Stimulated activated CD4-positive, alpha-beta T cell treated with anti-CD3 and anti-CD28 coated beads, Interleukin-1b, Interleukin-23, amount 100 ng/mL, for 24 hours (primary cell): ENCODE results near the gene PBX3.

Experiments
- DNase-seq, 4 experiments: peaks; one replicate each; pipeline ENCODE4 v3.0.0-alpha.2; 2020; ENCODE audit warnings: low read depth in 4 of 4, low spot score in 1 of 4

The PBX3 gene

DNA sequence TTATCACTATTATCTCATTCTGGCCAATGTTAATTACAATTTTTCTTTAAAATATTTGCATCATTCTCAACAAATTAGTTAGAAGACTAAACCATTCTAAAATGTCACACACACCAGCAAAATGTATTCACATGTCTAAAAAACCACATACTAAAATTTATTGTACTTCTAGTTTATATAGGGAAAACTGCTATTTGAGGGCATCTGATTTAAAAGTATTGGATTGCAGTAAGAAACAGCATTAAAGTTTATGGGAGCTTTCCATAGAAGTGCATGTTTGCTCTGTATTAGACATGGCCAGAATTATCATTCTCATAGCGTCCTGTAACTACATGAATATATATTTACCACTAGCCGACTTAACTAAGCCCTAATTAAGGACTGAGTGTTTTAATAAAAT is 150.3 kb downstream of the PBX3 start:
- no peak for DNase-seq

- DNase-seq, result no peak
Measured at GRCh38 chr9:125902214-125902613, 155.0 kb downstream of the PBX3 start.

DNA sequence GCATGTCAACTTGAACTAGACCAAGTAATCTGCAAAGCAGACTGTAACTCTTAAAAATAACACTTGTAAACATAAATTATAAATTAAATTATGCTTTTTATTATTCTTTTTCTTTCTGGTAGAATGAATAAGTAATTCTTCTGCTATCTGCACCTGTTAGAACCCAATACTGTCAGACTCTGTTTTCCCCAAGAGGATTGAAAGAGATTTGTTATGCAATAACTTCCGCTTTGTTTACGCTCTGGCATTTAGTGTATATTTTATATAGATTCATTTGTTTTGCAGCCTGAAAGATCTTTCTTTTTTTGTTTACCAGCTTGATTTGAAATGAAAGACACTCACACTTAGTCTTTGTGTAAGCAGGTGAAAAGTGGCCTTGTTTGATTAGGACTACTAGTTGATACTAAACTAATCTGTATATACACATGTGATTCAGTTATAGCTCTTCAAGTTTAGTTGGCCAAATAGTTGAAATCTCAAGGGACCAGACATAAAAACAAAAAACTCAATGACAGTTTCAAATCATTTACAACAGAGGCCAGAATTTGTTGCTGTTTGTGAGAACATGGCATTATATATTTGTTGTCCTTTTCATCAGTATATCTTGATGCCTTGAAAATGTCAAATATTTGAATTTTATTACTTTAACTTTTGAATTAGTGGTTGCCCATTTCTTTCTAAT is 155.8 kb downstream of the PBX3 start:
- no peak for DNase-seq

DNA sequence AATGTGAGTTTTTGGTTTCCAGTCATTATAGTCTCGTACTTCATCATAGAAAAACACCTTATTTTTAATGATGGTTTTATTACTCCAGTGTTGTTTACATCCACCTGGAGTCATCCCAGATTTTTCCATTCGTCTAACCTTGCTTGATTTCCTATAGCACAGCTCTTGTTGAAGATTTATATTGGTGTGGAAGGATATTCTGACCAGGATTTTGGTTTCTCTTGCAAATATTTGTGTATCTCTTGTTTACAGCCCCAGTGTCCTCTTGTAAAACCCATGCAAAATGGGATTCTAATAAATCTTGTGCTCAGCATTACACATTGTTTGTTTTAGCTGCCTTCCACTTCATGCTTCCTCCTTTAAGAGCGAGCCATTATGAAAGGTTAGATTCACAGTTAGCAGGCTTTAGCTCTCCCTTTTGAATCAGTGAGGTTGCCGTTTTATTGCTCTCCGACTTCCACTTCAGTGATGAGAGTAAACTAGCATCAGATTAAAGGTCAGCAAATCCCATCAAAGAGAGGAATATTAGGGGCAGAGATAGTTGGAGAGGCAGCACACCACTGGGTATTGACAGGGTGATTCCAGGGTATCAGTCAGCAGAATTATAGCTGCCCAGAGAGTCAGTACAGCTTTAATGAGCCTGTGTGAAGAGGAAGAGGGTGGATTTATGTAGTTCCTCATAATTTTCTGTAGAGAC is 157.1 kb downstream of the PBX3 start:
- DNase-seq, result no peak

DNA sequence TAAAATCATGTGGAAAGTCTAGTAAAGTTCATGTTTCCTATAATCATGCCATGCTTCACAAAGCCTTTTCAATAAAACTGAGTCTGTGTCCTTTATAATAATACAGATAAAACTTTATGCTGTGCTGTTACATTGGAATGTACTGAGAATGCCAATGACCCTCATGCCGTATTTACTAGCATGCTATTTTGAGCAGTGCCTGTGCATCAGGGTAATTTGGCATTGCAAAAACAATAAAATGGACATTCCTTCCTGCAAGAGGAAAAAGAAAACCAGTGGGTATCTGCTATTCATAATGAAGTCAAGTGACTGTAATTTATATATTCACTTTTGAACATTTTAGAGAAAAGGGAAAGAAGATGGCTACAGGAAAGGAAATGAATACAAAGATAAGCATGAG is 159.0 kb downstream of the PBX3 start:
- no peak for DNase-seq

GRCh38 chr9:125906893-125907292 is 159.7 kb downstream of the PBX3 start:
- DNase-seq, result no peak

GRCh38 chr9:125908136-125908535 is 161.0 kb downstream of the PBX3 start:
- no peak for DNase-seq

GRCh38 chr9:125908966-125909365 is 161.8 kb downstream of the PBX3 start:
- DNase-seq, result no peak

GRCh38 chr9:125909459-125909858 is 162.3 kb downstream of the PBX3 start:
- no peak for DNase-seq

- no peak for DNase-seq
Measured at GRCh38 chr9:125910286-125910685, 163.1 kb downstream of the PBX3 start.

DNA sequence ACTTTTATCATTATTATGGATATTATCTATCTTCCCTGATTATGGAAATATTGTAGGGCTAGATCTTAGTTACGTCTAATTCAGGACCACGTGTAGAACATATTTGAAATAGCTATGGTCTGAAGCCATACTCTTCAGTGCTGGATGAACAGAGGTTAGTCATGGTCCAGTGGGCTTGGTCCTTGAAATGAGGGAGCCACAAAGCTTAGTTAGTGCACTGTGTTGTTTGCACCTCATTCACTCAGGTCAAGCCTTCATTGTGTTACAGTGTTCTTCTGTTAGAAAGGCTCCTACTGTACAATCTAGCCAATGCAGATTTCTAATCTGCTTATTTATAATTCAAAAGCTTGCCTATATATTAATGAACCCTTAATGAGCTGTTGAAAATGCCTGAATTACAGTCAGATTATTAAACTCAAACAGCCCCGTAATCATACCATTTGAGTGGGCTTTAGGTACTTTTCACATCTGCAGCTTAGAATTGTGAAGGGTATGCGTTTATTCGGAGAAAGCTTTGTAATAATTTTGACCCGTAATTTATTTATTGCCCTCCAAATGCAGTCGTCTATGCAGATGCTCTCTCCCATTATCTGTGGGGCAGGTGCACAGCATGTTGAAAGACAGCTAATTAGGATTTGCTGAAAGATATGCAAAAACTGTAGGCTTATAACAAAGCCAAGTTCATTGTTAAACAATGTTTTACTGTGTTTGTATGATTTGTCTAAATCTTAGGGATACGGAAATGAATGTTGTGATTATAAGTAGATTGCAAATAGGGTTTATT is 164.9 kb downstream of the PBX3 start:
- no peak for DNase-seq

GRCh38 chr9:125912667-125913066 is 165.5 kb downstream of the PBX3 start:
- DNase-seq, result no peak

- DNase-seq, result no peak
Measured at GRCh38 chr9:125913551-125913950, 166.4 kb downstream of the PBX3 start.

DNA sequence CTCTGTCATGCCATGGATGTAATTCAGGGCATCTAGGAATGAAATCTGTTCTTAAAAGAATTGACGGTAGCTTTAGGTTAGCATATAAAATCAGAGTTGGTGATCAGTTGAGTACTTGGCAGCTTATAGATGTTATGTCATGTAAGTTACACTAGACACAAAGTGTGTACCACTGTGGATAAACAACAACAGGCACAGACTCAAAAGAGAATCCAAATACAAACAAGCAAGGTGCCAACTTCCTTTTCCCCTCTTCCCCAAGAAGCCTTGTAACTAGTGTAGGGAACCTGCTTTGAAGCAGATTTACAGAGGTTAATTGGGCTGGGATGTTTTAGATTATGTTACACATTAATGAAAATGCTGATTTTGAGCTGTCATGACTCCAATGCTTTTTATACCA is 167.2 kb downstream of the PBX3 start:
- no peak for DNase-seq

- DNase-seq, result no peak
Measured at GRCh38 chr9:125915606-125916005, 168.4 kb downstream of the PBX3 start.

GRCh38 chr9:125919565-125919964 is 172.4 kb downstream of the PBX3 start:
- no peak for DNase-seq

- no peak for DNase-seq
Measured at GRCh38 chr9:125920402-125920801, 173.2 kb downstream of the PBX3 start.

GRCh38 chr9:125922854-125923253 is 175.7 kb downstream of the PBX3 start:
- DNase-seq, result no peak

GRCh38 chr9:125924351-125924750 is 177.2 kb downstream of the PBX3 start:
- no peak for DNase-seq

DNA sequence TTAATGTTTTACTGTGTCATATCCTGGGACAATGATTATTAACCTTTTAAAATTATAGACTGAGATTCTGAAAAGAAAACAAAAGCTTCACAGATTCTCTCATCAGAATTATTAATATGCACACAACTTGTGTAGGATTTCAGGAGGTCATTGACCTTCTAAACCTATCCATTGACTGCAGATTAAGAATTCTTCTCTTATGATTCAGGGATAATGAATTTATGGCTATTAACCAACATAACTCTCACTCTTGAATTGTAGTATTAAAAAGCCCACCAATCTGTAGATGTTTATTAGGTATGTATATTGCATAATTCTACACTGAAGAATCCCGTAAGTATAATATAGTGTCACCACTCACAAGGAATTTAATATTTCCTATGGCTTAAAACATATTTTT is 179.8 kb downstream of the PBX3 start:
- DNase-seq, result no peak

- DNase-seq, result no peak
Measured at GRCh38 chr9:125929846-125930245, 182.7 kb downstream of the PBX3 start.

- DNase-seq, result no peak
Measured at GRCh38 chr9:125931211-125931610, 184.0 kb downstream of the PBX3 start.
